ENCODE measurements around the gene FST. TPM values are rescaled to one million over a fixed set of nuclear protein-coding genes. Genes with fewer than 3 reads are reported as not detected.

FST gene
- total RNA-seq, 1 experiment from 2014 or later: not detected

DNA sequence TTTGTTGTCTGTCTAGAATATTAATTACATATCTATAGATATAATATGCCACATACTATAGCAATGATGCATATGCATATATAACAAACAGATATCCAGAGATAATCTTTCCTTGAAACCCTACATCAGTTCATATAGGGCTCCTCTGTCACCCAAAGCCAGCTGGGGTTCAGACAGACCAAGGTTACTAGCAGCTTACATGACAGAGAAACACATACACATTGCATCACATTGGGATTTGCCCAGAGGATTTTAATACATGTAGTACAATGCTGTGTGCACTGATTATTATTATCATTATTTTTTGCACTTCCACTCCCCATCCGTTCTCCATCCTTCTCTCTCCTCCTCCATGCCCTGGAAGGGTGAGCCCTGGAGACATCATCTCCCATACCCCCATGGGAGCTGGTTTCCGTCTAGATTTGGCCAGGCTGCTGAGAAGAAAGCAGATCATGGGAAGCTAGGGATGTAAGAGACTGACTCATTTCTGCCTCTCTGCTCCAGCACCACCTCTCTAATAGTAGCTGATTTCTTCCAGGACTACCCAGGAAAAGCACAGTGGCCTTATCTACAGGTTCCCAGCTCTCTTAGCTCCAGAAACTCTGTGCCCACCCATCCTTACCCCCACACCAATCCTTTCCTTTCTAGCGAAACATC is 23.3 kb downstream of the FST start:
- in situ Hi-C loops (cut with HindIII; ENCODE audit: low sequenced_read_pairs): no loop called here
- DNase-seq (ENCODE audit: low spot score): no peak

DNA sequence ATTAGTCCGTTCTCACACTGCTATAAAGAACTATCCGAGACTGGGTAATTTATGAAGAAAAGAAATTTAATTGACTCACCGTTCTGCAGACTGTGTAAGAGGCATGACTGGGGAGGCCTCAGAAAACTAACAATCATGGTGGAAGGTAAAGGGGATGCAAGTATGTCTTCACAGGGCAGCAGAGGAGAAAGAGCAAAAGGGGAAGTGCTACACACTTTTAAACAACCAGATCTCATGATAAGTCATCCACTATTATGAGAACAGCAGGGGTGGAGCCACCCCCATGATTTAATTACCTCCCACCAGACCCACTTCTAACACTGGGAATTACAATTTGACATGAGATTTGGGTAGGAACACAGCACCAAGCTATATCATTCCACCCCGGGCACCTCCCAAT is 26.6 kb downstream of the FST start:
- in situ Hi-C loops (cut with HindIII; ENCODE audit: low sequenced_read_pairs): no loop called here
- DNase-seq (ENCODE audit: low spot score): no peak

DNA sequence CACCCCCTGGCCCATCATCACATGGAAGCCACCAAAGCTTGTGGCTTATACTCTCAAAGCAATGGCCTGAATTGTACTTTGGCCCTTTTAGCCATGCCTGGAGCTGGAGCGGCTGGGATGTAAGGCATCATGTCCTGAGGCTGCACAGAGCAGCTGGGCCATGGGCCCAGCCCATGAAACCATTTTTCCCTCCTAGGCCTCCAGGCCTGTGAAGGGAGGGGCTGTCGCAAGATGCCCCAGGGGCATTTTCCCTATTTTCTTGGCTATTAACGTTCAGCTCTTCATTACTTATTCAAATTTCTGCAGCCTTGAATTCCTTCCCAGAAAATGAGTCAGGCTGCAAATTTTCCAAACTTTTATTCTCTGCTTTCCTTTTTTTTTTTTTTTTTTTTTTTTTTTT is 27.7 kb downstream of the FST start:
- DNase-seq (ENCODE audit: low spot score): no peak
- in situ Hi-C loops (cut with HindIII; ENCODE audit: low sequenced_read_pairs): no loop called here

DNA sequence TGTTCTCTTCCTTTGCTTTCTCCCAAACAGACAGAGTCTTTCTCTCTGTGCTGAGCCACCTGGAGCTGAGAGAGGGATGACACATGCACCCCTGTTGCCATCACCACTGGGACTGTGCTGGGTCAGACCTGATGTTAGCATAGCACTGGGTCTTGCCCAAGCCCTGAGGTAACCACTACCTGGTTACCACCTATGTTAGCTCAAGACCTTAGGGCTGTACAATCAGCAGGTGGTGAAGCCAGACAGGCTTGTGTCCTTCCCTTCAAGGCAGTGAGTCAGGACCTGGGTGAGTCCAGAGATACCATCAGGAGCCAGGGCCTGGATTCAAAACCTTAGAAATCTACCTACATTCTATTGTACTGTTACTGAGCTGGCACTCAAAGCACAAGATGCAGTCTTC is 32.1 kb downstream of the FST start:
- in situ Hi-C loops (cut with HindIII; ENCODE audit: low sequenced_read_pairs): no loop called here
- DNase-seq (ENCODE audit: low spot score): no peak

DNA sequence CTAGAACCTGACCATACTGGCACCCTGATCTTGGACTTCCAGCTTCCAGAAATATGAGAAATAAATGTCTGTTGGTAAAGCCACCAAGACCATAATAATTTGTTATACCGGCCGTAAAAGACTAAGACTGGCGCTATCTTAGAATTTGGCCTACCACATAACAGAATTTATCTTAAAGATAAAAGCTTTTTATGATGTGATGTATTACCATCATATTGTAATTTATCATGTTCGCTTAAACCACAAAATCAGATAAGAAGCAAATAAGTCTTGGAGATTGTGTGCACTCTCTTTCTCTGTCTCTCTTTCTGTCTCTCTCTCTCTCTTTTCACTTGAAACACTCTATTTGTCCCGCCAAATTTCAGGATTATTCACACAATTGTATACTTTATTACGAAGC is 35.6 kb downstream of the FST start:
- in situ Hi-C loops (cut with HindIII; ENCODE audit: low sequenced_read_pairs): no loop called here

DNA sequence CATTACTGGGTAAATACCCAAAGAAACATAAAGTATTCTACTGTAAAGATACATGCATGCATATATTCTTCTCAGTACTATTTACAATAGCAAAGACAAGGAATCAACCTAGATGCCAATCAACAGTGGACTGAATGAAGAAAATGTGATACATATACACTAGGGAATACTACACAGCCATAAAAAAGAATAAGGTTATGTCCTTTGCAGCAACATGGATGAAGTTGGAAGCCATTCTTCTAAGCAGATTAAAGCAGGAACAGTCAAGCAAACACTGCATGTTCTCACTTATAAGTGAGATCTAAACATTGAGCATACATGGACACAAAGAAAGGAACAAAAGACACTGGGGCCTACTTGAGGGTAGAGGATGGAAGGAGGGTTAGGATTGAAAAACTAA is 40.4 kb downstream of the FST start:
- in situ Hi-C loops (cut with HindIII; ENCODE audit: low sequenced_read_pairs): no loop called here
- no peak for DNase-seq (ENCODE audit: low spot score)

More for the DNA sequence above, 35.6 kb downstream of the FST start:
- no peak for DNase-seq (ENCODE audit: low spot score)

Other genes with a start within 250 kb of the FST start
- gene NDUFS4, start 80.0 kb downstream of the FST start, total RNA-seq (2014; rRNA removed; shearing (Covaris generic)): 116 and 127 TPM in 2 replicates

All from G401 (cell line).